HEK293 (cell line): Measurements from ENCODE around the gene IGF1R.
A peak's percentile ranks its signal among the peaks of the same experiment; 100 is the strongest.

ENCODE experiments used
- CTCF ChIA-PET: fragments of 350-600 bp; formaldehyde crosslinking; extraction: SDS; loops from one replicate; lab custom pipeline; 2021; ENCODE audit warnings: antibody characterized with exemption; lab: Yijun Ruan, JAX
- POLR2A ChIA-PET: fragments of 300-600 bp; formaldehyde crosslinking; extraction: SDS; loops from one replicate; lab custom pipeline; 2020; ENCODE audit warnings: antibody characterized with exemption, inconsistent platforms; lab: Yijun Ruan, JAX
- H3K27ac ChIP-seq: fragments of 200-500 bp; sonication (Bioruptor generic); 2 replicates; pipeline ENCODE4 v1.5.1; 2014; ENCODE audit warnings: low read depth, low read length, control low read depth, inconsistent platforms; ENCODE audit errors: extremely low read depth
- H3K36me3 ChIP-seq, 2 experiments: fragments of 200-500 bp in 1 of 2; sonication (Bioruptor generic) in 1 of 2; 1 replicate in 1 of 2; 2 replicates in 1 of 2; pipeline ENCODE4 v1.5.1; 2014 to 2017; ENCODE audit warnings: inconsistent platforms in 2 of 2, low read length in 2 of 2; ENCODE audit not compliant: control insufficient read depth in 2 of 2, insufficient read depth in 1 of 2
- H3K4me1 ChIP-seq: fragments of 200-500 bp; sonication (Bioruptor generic); 2 replicates; pipeline ENCODE4 v1.5.1; 2014; ENCODE audit warnings: mild to moderate bottlenecking, low read length, inconsistent platforms; ENCODE audit not compliant: control insufficient read depth, insufficient read depth
- H3K4me3 ChIP-seq: 2 replicates; pipeline ENCODE4 v1.5.1; 2011; ENCODE audit warnings: low read depth, mild to moderate bottlenecking, control low read depth, low read length, moderate library complexity
- H3K9me3 ChIP-seq: fragments of 200-500 bp; sonication (Bioruptor generic); 2 replicates; pipeline ENCODE4 v1.5.1; 2014; ENCODE audit warnings: low read depth, low read length, inconsistent platforms; ENCODE audit not compliant: control insufficient read depth, insufficient read depth
- HOXC10 ChIP-seq: sonication (generic); formaldehyde crosslinking; IDR thresholded peaks from 2 replicates; pipeline ENCODE4 v1.8.1; 2023; ENCODE audit warnings: mild to moderate bottlenecking, missing genetic modification reagents
- KLF1 ChIP-seq: fragments of 450-650 bp; formaldehyde crosslinking; IDR thresholded peaks from 2 replicates; pipeline ENCODE4 v1.5.1; 2016; ENCODE audit warnings: missing biosample characterization, missing genetic modification characterization
- KLF10 ChIP-seq: fragments of 450-650 bp; IDR thresholded peaks from 2 replicates; pipeline ENCODE4 v1.5.1; 2018; ENCODE audit warnings: missing biosample characterization, mild to moderate bottlenecking, missing genetic modification characterization
- KLF16 ChIP-seq: fragments of 450-650 bp; formaldehyde crosslinking; IDR thresholded peaks from 2 replicates; pipeline ENCODE4 v1.5.1; 2017; ENCODE audit warnings: missing biosample characterization, missing genetic modification characterization
- MEIS1 ChIP-seq: sonication (generic); formaldehyde crosslinking; IDR thresholded peaks from 2 replicates; pipeline ENCODE4 v1.8.1; 2022; ENCODE audit warnings: missing genetic modification reagents, mild to moderate bottlenecking, borderline replicate concordance
- RBAK ChIP-seq: fragments of 450-650 bp; formaldehyde crosslinking; IDR thresholded peaks from 2 replicates; pipeline ENCODE4 v1.5.1; 2016; ENCODE audit warnings: missing biosample characterization, missing genetic modification characterization
- SP7 ChIP-seq: fragments of 450-650 bp; formaldehyde crosslinking; IDR thresholded peaks from 2 replicates; pipeline ENCODE4 v1.5.1; 2016; ENCODE audit warnings: missing biosample characterization, missing genetic modification characterization
- YY2 ChIP-seq: fragments of 450-650 bp; formaldehyde crosslinking; IDR thresholded peaks from 2 replicates; pipeline ENCODE4 v1.5.1; 2016; ENCODE audit warnings: missing biosample characterization, missing genetic modification characterization
- ZBTB20 ChIP-seq: fragments of 450-650 bp; formaldehyde crosslinking; IDR thresholded peaks from 2 replicates; pipeline ENCODE4 v1.5.1; 2016; ENCODE audit warnings: missing biosample characterization, missing genetic modification characterization
- ZFP37 ChIP-seq: fragments of 450-650 bp; formaldehyde crosslinking; IDR thresholded peaks from 2 replicates; pipeline ENCODE4 v1.5.1; 2016; ENCODE audit warnings: missing biosample characterization, missing genetic modification characterization
- ZFP69B ChIP-seq: fragments of 450-650 bp; formaldehyde crosslinking; IDR thresholded peaks from 2 replicates; pipeline ENCODE4 v1.5.1; 2016; ENCODE audit warnings: missing biosample characterization, missing genetic modification characterization
- ZNF16 ChIP-seq: fragments of 450-650 bp; formaldehyde crosslinking; IDR thresholded peaks from 2 replicates; pipeline ENCODE4 v1.5.1; 2016; ENCODE audit warnings: low read depth, missing biosample characterization, missing genetic modification characterization
- ZNF202 ChIP-seq: fragments of 450-650 bp; formaldehyde crosslinking; IDR thresholded peaks from 2 replicates; pipeline ENCODE4 v1.5.1; 2016; ENCODE audit warnings: missing biosample characterization, missing genetic modification characterization, borderline replicate concordance
- ZNF24 ChIP-seq: fragments of 450-650 bp; formaldehyde crosslinking; IDR thresholded peaks from 2 replicates; pipeline ENCODE4 v1.5.1; 2016; ENCODE audit warnings: missing biosample characterization, missing genetic modification characterization
- ZNF341 ChIP-seq: fragments of 450-650 bp; formaldehyde crosslinking; IDR thresholded peaks from 2 replicates; pipeline ENCODE4; 2016; ENCODE audit warnings: low read depth, missing biosample characterization, missing genetic modification characterization
- ZNF423 ChIP-seq: fragments of 450-650 bp; formaldehyde crosslinking; IDR thresholded peaks from 2 replicates; pipeline ENCODE4 v1.5.1; 2016; ENCODE audit warnings: missing biosample characterization, missing genetic modification characterization
- ZNF561 ChIP-seq: fragments of 450-650 bp; IDR thresholded peaks from 2 replicates; pipeline ENCODE4 v1.5.1; 2018; ENCODE audit warnings: missing biosample characterization, missing genetic modification characterization, borderline replicate concordance
- ZNF610 ChIP-seq: fragments of 450-650 bp; formaldehyde crosslinking; IDR thresholded peaks from 2 replicates; pipeline ENCODE4 v1.5.1; 2016; ENCODE audit warnings: missing biosample characterization, missing genetic modification characterization, borderline replicate concordance
- ZNF677 ChIP-seq: fragments of 450-650 bp; IDR thresholded peaks from 2 replicates; pipeline ENCODE4 v1.5.0; 2018; ENCODE audit warnings: missing biosample characterization, mild to moderate bottlenecking, missing genetic modification characterization, moderate library complexity
- ZNF707 ChIP-seq: fragments of 450-650 bp; formaldehyde crosslinking; IDR thresholded peaks from 2 replicates; pipeline ENCODE4 v1.5.1; 2016; ENCODE audit warnings: missing biosample characterization, missing genetic modification characterization
- ZSCAN16 ChIP-seq: fragments of 450-650 bp; formaldehyde crosslinking; IDR thresholded peaks from 2 replicates; pipeline ENCODE4 v1.5.1; 2016; ENCODE audit warnings: missing biosample characterization, missing genetic modification characterization
- TF ChIP-seq, protein P1 (sequence below): fragments of 450-650 bp; formaldehyde crosslinking; conservative IDR thresholded peaks from 2 replicates; pipeline ENCODE4 v1.5.1; 2016; ENCODE audit warnings: low read depth, missing biosample characterization, missing genetic modification characterization
- TF ChIP-seq, protein P2 (sequence below): fragments of 450-650 bp; formaldehyde crosslinking; conservative IDR thresholded peaks from 2 replicates; pipeline ENCODE4 v1.5.1; 2016; ENCODE audit warnings: low read depth, missing biosample characterization, missing genetic modification characterization
- TF ChIP-seq, protein P3 (sequence below): fragments of 450-650 bp; formaldehyde crosslinking; optimal IDR thresholded peaks from 2 replicates; pipeline ENCODE3; 2016; ENCODE audit warnings: missing biosample characterization, mild to moderate bottlenecking, missing genetic modification characterization
- TF ChIP-seq, protein P4 (sequence below): fragments of 450-650 bp; formaldehyde crosslinking; IDR thresholded peaks from 2 replicates; pipeline ENCODE4 v1.5.1; 2016; ENCODE audit warnings: missing biosample characterization, missing genetic modification characterization

Gene IGF1R

DNA sequence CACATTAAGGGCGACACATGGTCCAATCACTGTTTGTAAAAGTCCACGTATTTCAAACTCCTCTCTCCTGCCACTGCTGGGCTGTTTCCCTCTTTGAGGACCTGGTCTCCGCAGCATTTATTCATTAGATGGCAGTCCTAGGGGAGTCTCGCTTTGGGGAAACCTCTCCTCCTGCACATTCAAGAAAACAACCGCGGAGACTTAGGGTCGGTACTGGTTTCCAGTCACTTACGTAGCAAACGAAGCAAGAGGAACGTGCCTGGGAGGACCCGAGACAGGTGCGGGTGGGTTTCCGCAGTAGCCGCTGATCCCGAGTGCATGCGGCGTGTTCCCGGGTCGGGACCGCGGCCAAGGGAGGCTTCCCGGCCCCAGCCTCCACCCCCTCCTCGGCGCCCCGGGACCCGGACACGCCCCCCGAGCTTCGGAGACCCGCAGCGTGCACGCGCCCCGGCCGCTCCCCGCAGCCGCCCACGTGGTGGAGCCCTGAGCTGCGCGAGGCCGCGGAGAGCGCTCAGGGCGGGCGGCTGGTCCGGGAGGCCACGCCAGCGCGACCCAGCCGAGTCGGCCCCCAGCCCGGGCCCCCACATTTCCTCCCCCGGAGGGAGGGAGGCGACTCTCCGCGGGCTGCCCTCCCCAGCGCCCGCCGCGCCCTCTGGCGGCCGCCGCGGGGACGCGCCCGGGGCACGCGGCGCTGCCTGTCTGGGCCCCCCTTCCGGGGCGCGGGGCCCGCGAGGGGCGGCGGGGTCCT, 1.1 kb upstream of the IGF1R start:
- peaks cover 6% of the 10 kb centered on the region; the same call in 1 of the 2 replicates for H3K4me1 ChIP-seq
- ChIA-PET POLR2A (interaction anchor here (0.6 to 2.6 kb wide), 13 partner anchors 9 to 204 kb away, joined by 3 to 16 read pairs (median 3); no protein-coding TSS in a partner anchor), CTCF (interaction anchor here (0.6 to 7.0 kb wide), 22 partner anchors 9 to 439 kb away, joined by 3 to 89 read pairs (median 3); no protein-coding TSS in a partner anchor)
- peak overlapping the region; percentile 96 for H3K27ac ChIP-seq
- peak overlapping the region; percentile 76 for H3K4me3 ChIP-seq
- no peaks in the 10 kb centered on the region for H3K36me3 ChIP-seq
- H3K9me3 ChIP-seq, result no peaks in the 10 kb centered on the region
- TF ChIP-seq RBAK (tag by site-specific recombination) (no peak), ZNF677 (tag by site-specific recombination) (0 out of 2 replicates have a peak, but pooled peaks have one; percentile 35), ZNF707 (tag by site-specific recombination) (no peak), ZFP37 (peak; percentile 81; the same call in 1 of the 2 replicates), ZNF423 (tag by site-specific recombination) (no peak), ZNF16 (no peak), KLF1 (tag by site-specific recombination) (peak; percentile 44; the same call in 1 of the 2 replicates), HOXC10 (CRISPR knock-in tag) (0 out of 2 replicates have a peak, but pooled peaks have one; percentile 40), YY2 (no peak), KLF16 (tag by site-specific recombination) (peak; percentile 66), SP7 (tag by site-specific recombination) (peak; percentile 79), ZNF610 (tag by site-specific recombination) (no peak), ZFP69B (tag by site-specific recombination) (0 out of 2 replicates have a peak, but pooled peaks have one; percentile 29), ZNF341 (tag by site-specific recombination) (peak; percentile 99), ZBTB20 (tag by site-specific recombination) (peak; percentile 93), ZNF202 (tag by site-specific recombination) (no peak), ZNF24 (tag by site-specific recombination) (peak; percentile 87), MEIS1 (peak; percentile 21; the same call in 1 of the 2 replicates), KLF10 (tag by site-specific recombination) (peak; percentile 89), ZSCAN16 (tag by site-specific recombination) (no peak), ZNF561 (tag by site-specific recombination) (peak; percentile 78; the same call in 1 of the 2 replicates)
- TF ChIP-seq, protein P1, sequence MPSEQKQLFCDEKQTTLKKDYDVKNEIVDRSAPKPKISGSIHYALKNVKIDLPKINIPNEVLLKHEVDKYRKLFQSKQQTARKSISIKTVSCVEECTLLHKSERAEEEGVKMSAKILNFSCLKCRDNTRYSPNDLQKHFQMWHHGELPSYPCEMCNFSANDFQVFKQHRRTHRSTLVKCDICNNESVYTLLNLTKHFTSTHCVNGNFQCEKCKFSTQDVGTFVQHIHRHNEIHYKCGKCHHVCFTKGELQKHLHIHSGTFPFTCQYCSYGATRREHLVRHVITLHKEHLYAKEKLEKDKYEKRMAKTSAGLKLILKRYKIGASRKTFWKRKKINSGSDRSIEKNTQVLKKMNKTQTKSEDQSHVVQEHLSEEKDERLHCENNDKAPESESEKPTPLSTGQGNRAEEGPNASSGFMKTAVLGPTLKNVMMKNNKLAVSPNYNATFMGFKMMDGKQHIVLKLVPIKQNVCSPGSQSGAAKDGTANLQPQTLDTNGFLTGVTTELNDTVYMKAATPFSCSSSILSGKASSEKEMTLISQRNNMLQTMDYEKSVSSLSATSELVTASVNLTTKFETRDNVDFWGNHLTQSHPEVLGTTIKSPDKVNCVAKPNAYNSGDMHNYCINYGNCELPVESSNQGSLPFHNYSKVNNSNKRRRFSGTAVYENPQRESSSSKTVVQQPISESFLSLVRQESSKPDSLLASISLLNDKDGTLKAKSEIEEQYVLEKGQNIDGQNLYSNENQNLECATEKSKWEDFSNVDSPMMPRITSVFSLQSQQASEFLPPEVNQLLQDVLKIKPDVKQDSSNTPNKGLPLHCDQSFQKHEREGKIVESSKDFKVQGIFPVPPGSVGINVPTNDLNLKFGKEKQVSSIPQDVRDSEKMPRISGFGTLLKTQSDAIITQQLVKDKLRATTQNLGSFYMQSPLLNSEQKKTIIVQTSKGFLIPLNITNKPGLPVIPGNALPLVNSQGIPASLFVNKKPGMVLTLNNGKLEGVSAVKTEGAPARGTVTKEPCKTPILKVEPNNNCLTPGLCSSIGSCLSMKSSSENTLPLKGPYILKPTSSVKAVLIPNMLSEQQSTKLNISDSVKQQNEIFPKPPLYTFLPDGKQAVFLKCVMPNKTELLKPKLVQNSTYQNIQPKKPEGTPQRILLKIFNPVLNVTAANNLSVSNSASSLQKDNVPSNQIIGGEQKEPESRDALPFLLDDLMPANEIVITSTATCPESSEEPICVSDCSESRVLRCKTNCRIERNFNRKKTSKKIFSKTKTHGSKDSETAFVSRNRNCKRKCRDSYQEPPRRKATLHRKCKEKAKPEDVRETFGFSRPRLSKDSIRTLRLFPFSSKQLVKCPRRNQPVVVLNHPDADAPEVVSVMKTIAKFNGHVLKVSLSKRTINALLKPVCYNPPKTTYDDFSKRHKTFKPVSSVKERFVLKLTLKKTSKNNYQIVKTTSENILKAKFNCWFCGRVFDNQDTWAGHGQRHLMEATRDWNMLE, result no peak
- TF ChIP-seq, protein P2, sequence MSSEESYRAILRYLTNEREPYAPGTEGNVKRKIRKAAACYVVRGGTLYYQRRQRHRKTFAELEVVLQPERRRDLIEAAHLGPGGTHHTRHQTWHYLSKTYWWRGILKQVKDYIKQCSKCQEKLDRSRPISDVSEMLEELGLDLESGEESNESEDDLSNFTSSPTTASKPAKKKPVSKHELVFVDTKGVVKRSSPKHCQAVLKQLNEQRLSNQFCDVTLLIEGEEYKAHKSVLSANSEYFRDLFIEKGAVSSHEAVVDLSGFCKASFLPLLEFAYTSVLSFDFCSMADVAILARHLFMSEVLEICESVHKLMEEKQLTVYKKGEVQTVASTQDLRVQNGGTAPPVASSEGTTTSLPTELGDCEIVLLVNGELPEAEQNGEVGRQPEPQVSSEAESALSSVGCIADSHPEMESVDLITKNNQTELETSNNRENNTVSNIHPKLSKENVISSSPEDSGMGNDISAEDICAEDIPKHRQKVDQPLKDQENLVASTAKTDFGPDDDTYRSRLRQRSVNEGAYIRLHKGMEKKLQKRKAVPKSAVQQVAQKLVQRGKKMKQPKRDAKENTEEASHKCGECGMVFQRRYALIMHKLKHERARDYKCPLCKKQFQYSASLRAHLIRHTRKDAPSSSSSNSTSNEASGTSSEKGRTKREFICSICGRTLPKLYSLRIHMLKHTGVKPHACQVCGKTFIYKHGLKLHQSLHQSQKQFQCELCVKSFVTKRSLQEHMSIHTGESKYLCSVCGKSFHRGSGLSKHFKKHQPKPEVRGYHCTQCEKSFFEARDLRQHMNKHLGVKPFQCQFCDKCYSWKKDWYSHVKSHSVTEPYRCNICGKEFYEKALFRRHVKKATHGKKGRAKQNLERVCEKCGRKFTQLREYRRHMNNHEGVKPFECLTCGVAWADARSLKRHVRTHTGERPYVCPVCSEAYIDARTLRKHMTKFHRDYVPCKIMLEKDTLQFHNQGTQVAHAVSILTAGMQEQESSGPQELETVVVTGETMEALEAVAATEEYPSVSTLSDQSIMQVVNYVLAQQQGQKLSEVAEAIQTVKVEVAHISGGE, result peak; percentile 96
- TF ChIP-seq, protein P3, sequence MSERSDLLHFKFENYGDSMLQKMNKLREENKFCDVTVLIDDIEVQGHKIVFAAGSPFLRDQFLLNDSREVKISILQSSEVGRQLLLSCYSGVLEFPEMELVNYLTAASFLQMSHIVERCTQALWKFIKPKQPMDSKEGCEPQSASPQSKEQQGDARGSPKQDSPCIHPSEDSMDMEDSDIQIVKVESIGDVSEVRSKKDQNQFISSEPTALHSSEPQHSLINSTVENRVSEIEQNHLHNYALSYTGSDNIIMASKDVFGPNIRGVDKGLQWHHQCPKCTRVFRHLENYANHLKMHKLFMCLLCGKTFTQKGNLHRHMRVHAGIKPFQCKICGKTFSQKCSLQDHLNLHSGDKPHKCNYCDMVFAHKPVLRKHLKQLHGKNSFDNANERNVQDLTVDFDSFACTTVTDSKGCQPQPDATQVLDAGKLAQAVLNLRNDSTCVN (tag by site-specific recombination), result peak; percentile 95
- TF ChIP-seq, protein P4, sequence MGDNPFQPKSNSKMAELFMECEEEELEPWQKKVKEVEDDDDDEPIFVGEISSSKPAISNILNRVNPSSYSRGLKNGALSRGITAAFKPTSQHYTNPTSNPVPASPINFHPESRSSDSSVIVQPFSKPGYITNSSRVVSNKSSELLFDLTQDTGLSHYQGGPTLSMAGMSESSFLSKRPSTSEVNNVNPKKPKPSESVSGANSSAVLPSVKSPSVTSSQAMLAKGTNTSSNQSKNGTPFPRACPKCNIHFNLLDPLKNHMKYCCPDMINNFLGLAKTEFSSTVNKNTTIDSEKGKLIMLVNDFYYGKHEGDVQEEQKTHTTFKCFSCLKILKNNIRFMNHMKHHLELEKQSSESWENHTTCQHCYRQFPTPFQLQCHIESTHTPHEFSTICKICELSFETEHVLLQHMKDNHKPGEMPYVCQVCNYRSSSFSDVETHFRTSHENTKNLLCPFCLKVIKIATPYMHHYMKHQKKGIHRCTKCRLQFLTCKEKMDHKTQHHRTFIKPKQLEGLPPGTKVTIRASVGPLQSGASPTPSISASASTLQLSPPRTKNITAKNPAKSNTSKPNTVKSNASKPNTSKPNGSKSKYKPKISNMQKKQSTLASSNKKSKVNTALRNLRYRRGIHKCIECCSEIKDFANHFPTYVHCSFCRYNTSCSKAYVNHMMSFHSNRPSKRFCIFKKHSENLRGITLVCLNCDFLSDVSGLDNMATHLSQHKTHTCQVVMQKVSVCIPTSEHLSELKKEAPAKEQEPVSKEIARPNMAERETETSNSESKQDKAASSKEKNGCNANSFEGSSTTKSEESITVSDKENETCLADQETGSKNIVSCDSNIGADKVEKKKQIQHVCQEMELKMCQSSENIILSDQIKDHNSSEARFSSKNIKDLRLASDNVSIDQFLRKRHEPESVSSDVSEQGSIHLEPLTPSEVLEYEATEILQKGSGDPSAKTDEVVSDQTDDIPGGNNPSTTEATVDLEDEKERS (tag by site-specific recombination), result no peak
